HT1080 (cell line): Measurements from ENCODE around the gene PLA2G1B. TPM values are rescaled to one million over a fixed set of nuclear protein-coding genes. Genes with fewer than 3 reads are reported as not detected.

ENCODE experiments used
- small RNA-seq: library from RNA; depleted of rRNA; stranded (forward); fragments of <200 nt; gene quantifications from one replicate; pipeline ENCODE3, GENCODE V24; 2014
- total RNA-seq: library from RNA; depleted of rRNA; stranded (reverse); fragments of >200 nt; shearing (Covaris generic); gene quantifications from 2 replicates; pipeline ENCODE4 v1.2.3, GENCODE V29; 2014; rRNA removed

PLA2G1B gene
- total RNA-seq, 1 experiment from 2014 or later: not detected

Small RNA genes lying within 50 kb of the gene (small RNA-seq; reads per million reads assigned to genes)
- gene RNU4-1 (4,203 reads per million, percentile 99 among the genes with 10 or more reads in this experiment), gene RNU4-2 (887 reads per million, percentile 98 among the genes with 10 or more reads in this experiment), gene RNU6-1088P (not detected)

Other genes starting within 250 kb of the PLA2G1B start
- gene RAB35, start 211.0 kb downstream of the PLA2G1B start, total RNA-seq: 53.9 and 79.2 TPM in 2 replicates
- 107 and 112 TPM in 2 replicates for gene GCN1, start 133.1 kb downstream of the PLA2G1B start, total RNA-seq
- 4,836 and 5,375 TPM in 2 replicates for gene RPLP0, start 126.7 kb downstream of the PLA2G1B start, total RNA-seq
- 162 and 238 TPM in 2 replicates for gene PXN, start 62.0 kb downstream of the PLA2G1B start, total RNA-seq
- not detected in 2 replicates for gene RNU4-2, start 35.9 kb downstream of the PLA2G1B start, total RNA-seq
- not detected in 2 replicates for gene RNU4-1, start 34.5 kb downstream of the PLA2G1B start, total RNA-seq
- gene SIRT4, start 25.5 kb downstream of the PLA2G1B start, total RNA-seq: 0.40 and 1.6 TPM in 2 replicates
- gene MSI1, start 41.4 kb upstream of the PLA2G1B start, total RNA-seq: 0.40 and 0.92 TPM in 2 replicates
- gene COX6A1, start 110.3 kb upstream of the PLA2G1B start, total RNA-seq: 740 and 780 TPM in 2 replicates
- gene TRIAP1, start 118.6 kb upstream of the PLA2G1B start, total RNA-seq: 44.0 and 48.3 TPM in 2 replicates
- gene GATC, start 118.7 kb upstream of the PLA2G1B start, total RNA-seq: 20.9 and 23.5 TPM in 2 replicates
- 251 and 280 TPM in 2 replicates for gene SRSF9, start 142.0 kb upstream of the PLA2G1B start, total RNA-seq
- gene DYNLL1, start 168.3 kb upstream of the PLA2G1B start, total RNA-seq: 510 and 696 TPM in 2 replicates
- gene COQ5, start 201.4 kb upstream of the PLA2G1B start, total RNA-seq: 50.4 and 52.0 TPM in 2 replicates
- 35.1 and 43.3 TPM in 2 replicates for gene RNF10, start 206.6 kb upstream of the PLA2G1B start, total RNA-seq